Neural cell (in vitro differentiated cells): ENCODE results near the gene PPM1B. TPM values are rescaled to one million over a fixed set of nuclear protein-coding genes. Genes with fewer than 3 reads are reported as not detected.

Experiments
- H2AFZ ChIP-seq: fragments of 200-600, 300-800 bp; sonication (generic), shearing (Covaris generic); 2 replicates; pipeline ENCODE4 v1.6.0; 2014; ENCODE audit warnings: low read depth, mild to moderate bottlenecking, antibody characterized with exemption, low read length, moderate library complexity
- H3F3A ChIP-seq: fragments of 200-600 bp; shearing (Covaris generic); 2 replicates; pipeline ENCODE4 v1.6.1; 2016; ENCODE audit warnings: mild to moderate bottlenecking, moderate library complexity, mixed read lengths, antibody characterized with exemption, low read length; ENCODE audit not compliant: insufficient read depth, poor library complexity, severe bottlenecking
- H3K27ac ChIP-seq: fragments of 200-600, 300-800 bp; sonication (generic), shearing (Covaris generic); 2 replicates; pipeline ENCODE4 v1.5.1; 2014; ENCODE audit warnings: mild to moderate bottlenecking, low read length, moderate library complexity
- H3K27me3 ChIP-seq: fragments of 300-800, 200-600 bp; sonication (generic), shearing (Covaris generic); 2 replicates; pipeline ENCODE4 v1.6.0; 2014; ENCODE audit warnings: mild to moderate bottlenecking, low read depth, low read length, moderate library complexity; ENCODE audit not compliant: insufficient read depth
- H3K36me3 ChIP-seq: fragments of 300-800, 200-600 bp; sonication (generic), shearing (Covaris generic); 2 replicates; pipeline ENCODE4 v1.5.1; 2014; ENCODE audit warnings: mild to moderate bottlenecking, antibody characterized with exemption, low read length, moderate library complexity; ENCODE audit not compliant: insufficient read depth
- H3K4me2 ChIP-seq: fragments of 300-800, 200-600 bp; sonication (generic), shearing (Covaris generic); 2 replicates; pipeline ENCODE4 v1.6.0; 2014; ENCODE audit warnings: mild to moderate bottlenecking, low read length
- H3K4me3 ChIP-seq: fragments of 300-800, 200-600 bp; sonication (generic), shearing (Covaris generic); 2 replicates; pipeline ENCODE4 v1.5.1; 2014; ENCODE audit warnings: mild to moderate bottlenecking, low read length, moderate library complexity
- H3K79me2 ChIP-seq: fragments of 200-600 bp; shearing (Covaris generic); replicated peaks from 2 replicates; pipeline ENCODE4 v1.6.0; 2014; ENCODE audit warnings: mild to moderate bottlenecking, low read length, moderate library complexity; ENCODE audit not compliant: insufficient read depth
- H3K9ac ChIP-seq: fragments of 300-800, 200-600 bp; sonication (generic), shearing (Covaris generic); 2 replicates; pipeline ENCODE4 v1.6.1; 2016; ENCODE audit warnings: mild to moderate bottlenecking, low read length, mixed read lengths
- H3K9me2 ChIP-seq: fragments of 200-600 bp; shearing (Covaris generic); 2 replicates; pipeline ENCODE4 v1.6.1; 2016; ENCODE audit warnings: mild to moderate bottlenecking, low read length, mixed read lengths; ENCODE audit not compliant: insufficient read depth
- H3K9me3 ChIP-seq: fragments of 200-600, 300-800 bp; sonication (generic), shearing (Covaris generic); 2 replicates; pipeline ENCODE4 v1.6.1; 2016; ENCODE audit warnings: mild to moderate bottlenecking, mixed run types, low read length, moderate library complexity, mixed read lengths
- H4K20me1 ChIP-seq: fragments of 200-600 bp; shearing (Covaris generic); 2 replicates; pipeline ENCODE4 v1.6.1; 2016; ENCODE audit warnings: mild to moderate bottlenecking, mixed run types; ENCODE audit not compliant: insufficient read depth
- CTCF ChIP-seq: fragments of 450-650 bp; IDR thresholded peaks from 2 replicates; pipeline ENCODE4 v1.5.1; 2014; ENCODE audit warnings: antibody characterized with exemption, mild to moderate bottlenecking, moderate library complexity; ENCODE audit not compliant: poor library complexity, severe bottlenecking
- EP300 ChIP-seq: fragments of 450-650 bp; conservative IDR thresholded peaks from 2 replicates; pipeline ENCODE4 v1.6.1; 2014; ENCODE audit warnings: antibody characterized with exemption, mild to moderate bottlenecking, moderate library complexity; ENCODE audit not compliant: poor library complexity, severe bottlenecking
- EZH2 ChIP-seq: fragments of 200-600, 300-800 bp; shearing (Covaris generic), sonication (generic); IDR thresholded peaks from 2 replicates; pipeline ENCODE4 v1.6.1; 2014; ENCODE audit warnings: antibody characterized with exemption, low read length, borderline replicate concordance, mild to moderate bottlenecking; ENCODE audit not compliant: insufficient read depth, poor library complexity, severe bottlenecking
- MXI1 ChIP-seq: fragments of 450-650 bp; conservative IDR thresholded peaks from 2 replicates; pipeline ENCODE4 v1.6.1; 2014; ENCODE audit warnings: antibody characterized with exemption, mild to moderate bottlenecking; ENCODE audit not compliant: poor library complexity, severe bottlenecking
- POLR2AphosphoS5 ChIP-seq: IDR thresholded peaks from 2 replicates; pipeline ENCODE4 v1.6.1; 2012
- RAD21 ChIP-seq: fragments of 450-650 bp; conservative IDR thresholded peaks from 2 replicates; pipeline ENCODE4 v1.6.1; 2014; ENCODE audit warnings: antibody characterized with exemption, mild to moderate bottlenecking, moderate library complexity
- REST ChIP-seq: IDR thresholded peaks from 2 replicates; pipeline ENCODE4 v1.6.1; 2012; ENCODE audit warnings: borderline replicate concordance
- SMC3 ChIP-seq: fragments of 450-650 bp; conservative IDR thresholded peaks from 2 replicates; pipeline ENCODE4 v1.6.1; 2014; ENCODE audit warnings: antibody characterized with exemption, mild to moderate bottlenecking, moderate library complexity; ENCODE audit not compliant: poor library complexity
- TAF1 ChIP-seq: IDR thresholded peaks from 2 replicates; pipeline ENCODE4 v1.6.1; 2012; ENCODE audit warnings: low read depth
- polyA plus RNA-seq: library from polyadenylated mRNA; depleted of rRNA; stranded (reverse); fragments of >200 nt; gene quantifications from 2 replicates; pipeline ENCODE4 v1.2.3, GENCODE V29; 2014

The PPM1B gene
- polyA plus RNA-seq, 1 donor from 2014 or later, result 116 TPM

GRCh38 chr2:44137872-44138551 lies 30.7 kb upstream of the PPM1B start:
- no peak overlapping the region for H3K4me3 ChIP-seq
- TF ChIP-seq EZH2, result no peak
- TF ChIP-seq RAD21, result no peak
- TF ChIP-seq TAF1, result no peak
- no peak for TF ChIP-seq EP300
- TF ChIP-seq CTCF, result no peak
- no peak for TF ChIP-seq POLR2AphosphoS5
- TF ChIP-seq MXI1, result no peak
- no peak for TF ChIP-seq SMC3
- no peak for TF ChIP-seq REST

GRCh38 chr2:44139741-44140140 lies 28.9 kb upstream of the PPM1B start:
- no peaks in the 10 kb centered on the region for H3K27me3 ChIP-seq
- no peak overlapping the region for H2AFZ ChIP-seq
- H3K9ac ChIP-seq, result no peak overlapping the region
- H3K9me3 ChIP-seq, result no peaks in the 10 kb centered on the region
- H3F3A ChIP-seq, result no peaks in the 10 kb centered on the region
- no peak overlapping the region for H3K4me3 ChIP-seq
- H3K9me2 ChIP-seq, result no peaks in the 10 kb centered on the region
- no peaks in the 10 kb centered on the region for H3K79me2 ChIP-seq
- no peak overlapping the region for H3K4me2 ChIP-seq
- TF ChIP-seq EP300 (no peak), RAD21 (no peak), EZH2 (no peak)
- H4K20me1 ChIP-seq, result no peaks in the 10 kb centered on the region
- no peaks in the 10 kb centered on the region for H3K36me3 ChIP-seq
- H3K27ac ChIP-seq, result no peak overlapping the region

More at GRCh38 chr2:44137872-44138551, 30.7 kb upstream of the PPM1B start:
- H3K9ac ChIP-seq, result no peak overlapping the region
- no peaks in the 10 kb centered on the region for H3K36me3 ChIP-seq
- H3F3A ChIP-seq, result no peaks in the 10 kb centered on the region
- H2AFZ ChIP-seq, result no peak overlapping the region
- H3K27ac ChIP-seq, result no peak overlapping the region
- no peaks in the 10 kb centered on the region for H3K27me3 ChIP-seq
- H3K9me3 ChIP-seq, result no peaks in the 10 kb centered on the region
- H4K20me1 ChIP-seq, result no peaks in the 10 kb centered on the region
- no peaks in the 10 kb centered on the region for H3K79me2 ChIP-seq
- no peaks in the 10 kb centered on the region for H3K9me2 ChIP-seq
- no peak overlapping the region for H3K4me2 ChIP-seq

GRCh38 chr2:44142306-44142705 lies 26.4 kb upstream of the PPM1B start:
- Histone ChIP-seq H4K20me1 (no peaks in the 10 kb centered on the region), H3K9ac (no peak overlapping the region), H3K9me2 (no peaks in the 10 kb centered on the region), H3K9me3 (no peaks in the 10 kb centered on the region), H3K4me2 (no peak overlapping the region), H3K79me2 (no peaks in the 10 kb centered on the region), H3K36me3 (no peaks in the 10 kb centered on the region), H3K27ac (no peak overlapping the region), H2AFZ (no peak overlapping the region), H3K27me3 (no peaks in the 10 kb centered on the region), H3F3A (no peaks in the 10 kb centered on the region), H3K4me3 (no peak overlapping the region)
- no peak for TF ChIP-seq TAF1
- TF ChIP-seq POLR2AphosphoS5, result no peak
- TF ChIP-seq CTCF, result no peak
- no peak for TF ChIP-seq EZH2
- TF ChIP-seq EP300, result no peak
- TF ChIP-seq MXI1, result no peak
- no peak for TF ChIP-seq SMC3
- TF ChIP-seq RAD21, result no peak
- no peak for TF ChIP-seq REST
